HG02840 (cell line): ENCODE measurements around the gene MCCD1.
"Not testable (repeated sequence)": the region's sequence is repeated elsewhere in the genome, so short reads cannot be mapped to it uniquely, and the experiment has no call there.

Source experiments
- ATAC-seq: cut with Tn5 transposase; IDR thresholded peaks from one replicate; pipeline ENCODE4 v1.9.1; 2021; ENCODE audit warnings: mild to moderate bottlenecking, moderate library complexity, moderate number of reproducible peaks; ENCODE audit not compliant: unreplicated experiment, low FRiP score

Gene MCCD1

DNA sequence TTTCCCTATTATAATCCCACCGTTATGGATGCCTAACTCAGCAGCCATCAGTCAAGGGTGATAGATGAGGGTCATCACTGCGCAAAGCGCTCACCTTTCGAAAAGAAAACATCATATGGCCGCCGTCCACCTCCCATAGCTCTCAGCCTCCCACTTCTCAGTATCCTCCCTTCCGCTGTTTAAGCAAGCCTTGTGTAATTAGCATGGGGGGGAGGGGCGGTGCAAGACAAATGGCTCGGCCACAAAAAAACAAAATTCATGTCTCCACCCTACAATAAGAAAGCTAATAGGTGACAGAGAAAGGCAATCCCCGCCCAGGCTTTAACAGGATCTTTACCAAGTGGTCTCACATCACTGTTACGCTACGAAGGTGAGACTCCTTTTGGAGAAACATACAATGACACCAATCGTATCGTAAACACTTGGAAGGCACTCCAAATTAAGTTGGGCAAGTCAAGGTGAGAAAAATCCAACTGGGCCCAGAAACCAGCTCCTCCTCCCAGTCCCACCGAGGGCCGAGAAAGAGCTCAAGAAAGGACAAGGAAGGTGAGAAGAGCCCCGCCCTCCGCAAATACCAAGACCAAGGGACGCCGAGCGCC, 12.4 kb downstream of the MCCD1 start:
- peak; percentile 7 for ATAC-seq

- ATAC-seq = peak; percentile 85
Observed at GRCh38 chr6:31541658-31542521, 13.1 kb downstream of the MCCD1 start, which contains the start of gene DDX39B. Gene DDX39B (minus strand): TSS chr6:31542003. CDS start chr6:31540532, 1,471 bp downstream.

DNA sequence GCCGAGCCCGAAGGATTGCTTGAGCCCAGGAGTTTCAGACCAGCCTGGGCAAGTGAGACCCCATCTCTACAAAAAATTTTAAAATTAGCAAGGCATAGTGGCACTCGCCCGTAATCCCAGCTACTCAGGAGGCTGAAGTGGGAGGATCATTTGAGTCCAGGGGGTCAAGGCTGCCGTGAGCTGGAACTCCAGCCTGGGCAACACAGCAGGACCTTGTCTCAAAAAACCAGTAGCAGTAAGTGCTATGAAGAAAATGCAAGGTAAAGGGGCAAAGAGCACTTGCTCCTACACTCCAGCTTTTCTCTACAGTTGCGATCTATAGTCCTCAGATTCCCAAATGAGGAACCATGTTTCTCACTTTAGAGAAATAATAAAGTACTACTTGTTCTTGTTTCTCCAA, 14.9 kb downstream of the MCCD1 start:
- no peak for ATAC-seq

DNA sequence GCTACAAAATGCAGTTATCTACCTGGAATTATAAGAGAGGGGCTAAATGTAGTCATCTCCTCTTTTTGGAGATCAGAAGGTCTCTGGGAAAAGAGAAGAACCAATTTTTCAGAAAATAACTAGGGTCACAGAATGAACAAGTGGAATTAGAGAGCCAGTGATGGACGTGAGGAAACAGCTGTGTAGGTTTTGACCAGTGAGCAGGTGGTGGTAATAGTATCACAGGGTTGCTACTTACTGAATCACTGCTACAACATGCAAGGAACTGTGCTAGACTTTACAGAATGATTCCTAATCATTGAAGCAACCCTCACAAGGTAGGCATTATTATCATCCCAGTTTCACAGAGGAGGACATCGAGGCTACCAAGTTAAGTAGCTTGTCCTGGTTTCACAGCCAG, 15.9 kb downstream of the MCCD1 start:
- no peak for ATAC-seq

GRCh38 chr6:31545291-31545690, 16.5 kb downstream of the MCCD1 start:
- no peak for ATAC-seq

DNA sequence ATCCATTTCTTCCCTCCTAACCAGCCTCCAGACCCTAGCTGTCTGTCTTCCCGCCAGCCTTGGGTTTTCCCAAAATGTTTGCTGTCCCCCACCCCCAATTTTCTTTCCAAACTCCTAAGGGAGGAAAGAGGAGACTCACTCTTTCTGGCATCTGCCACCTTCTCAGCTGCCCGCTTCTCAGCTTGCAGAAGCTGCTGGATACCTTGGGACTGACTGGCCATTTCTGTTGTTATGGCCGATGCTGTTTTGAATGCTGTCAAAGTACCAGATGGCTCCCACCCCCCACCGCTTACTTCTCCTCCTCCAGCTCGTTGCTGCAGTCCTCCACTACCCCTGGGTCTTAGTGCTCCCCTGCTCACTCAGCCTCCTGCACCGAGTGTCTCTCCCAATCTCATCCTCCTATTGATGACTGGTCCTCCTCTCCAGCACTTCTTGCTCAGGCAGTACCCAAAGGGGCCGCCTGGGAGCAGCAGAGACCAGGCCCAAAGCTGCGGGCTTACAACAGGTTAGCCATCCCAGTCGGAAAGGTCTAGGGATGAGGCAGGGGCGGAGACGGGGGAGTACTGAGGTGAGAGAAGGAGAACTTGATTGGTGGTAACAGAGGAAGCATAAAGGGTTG, 17.7 kb downstream of the MCCD1 start, which contains the start of gene ATP6V1G2:
Gene ATP6V1G2 (minus strand): TSS at position 270 of the 619 bp plus-strand sequence. CDS start 49 bp downstream, at position 221.
- ATAC-seq = no peak

DNA sequence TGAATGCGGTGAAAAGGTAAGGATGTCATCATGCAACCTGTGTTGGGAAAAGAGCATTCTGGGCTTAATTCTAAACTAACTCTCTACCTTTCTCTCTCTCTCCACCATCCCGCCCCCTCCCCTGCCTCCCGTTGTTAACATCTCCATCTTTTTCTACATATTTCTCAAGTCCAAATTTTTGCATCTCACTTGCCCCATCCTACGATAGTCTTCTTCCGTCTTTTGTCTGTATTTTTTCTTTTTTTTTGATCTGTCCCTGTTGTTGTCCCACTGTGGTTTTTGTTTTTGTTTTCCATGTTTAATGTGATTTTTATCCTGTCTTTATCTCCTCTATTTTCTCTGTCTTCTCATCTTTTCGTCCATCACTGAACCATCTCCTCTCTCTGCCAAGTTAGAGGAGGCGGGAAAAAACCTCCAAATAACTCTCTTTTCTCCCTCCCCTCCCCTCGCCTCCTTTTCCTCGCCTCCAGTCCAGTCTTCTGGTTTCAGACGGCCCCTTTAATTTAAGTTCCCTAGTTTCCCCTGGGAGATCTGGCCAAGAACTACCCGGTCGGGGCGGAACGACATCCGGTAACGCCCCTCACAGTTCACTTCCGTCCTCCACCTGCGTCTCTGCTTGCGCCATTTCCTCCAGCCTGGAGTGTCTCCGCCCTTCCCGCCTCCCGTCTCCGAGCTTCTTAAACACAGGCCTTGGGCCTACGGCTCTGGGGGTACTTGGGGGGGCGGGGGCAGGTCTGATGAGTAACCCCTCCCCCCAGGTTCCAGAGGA, 18.4 kb downstream of the MCCD1 start, which contains the start of gene NFKBIL1:
Gene NFKBIL1 (plus strand): TSS at position 651 of the 769 bp plus-strand sequence. CDS start 87 bp downstream, at position 738.
- ATAC-seq = peak; percentile 72

- no peak for ATAC-seq
Observed at GRCh38 chr6:31547727-31548543, 19.2 kb downstream of the MCCD1 start.

DNA sequence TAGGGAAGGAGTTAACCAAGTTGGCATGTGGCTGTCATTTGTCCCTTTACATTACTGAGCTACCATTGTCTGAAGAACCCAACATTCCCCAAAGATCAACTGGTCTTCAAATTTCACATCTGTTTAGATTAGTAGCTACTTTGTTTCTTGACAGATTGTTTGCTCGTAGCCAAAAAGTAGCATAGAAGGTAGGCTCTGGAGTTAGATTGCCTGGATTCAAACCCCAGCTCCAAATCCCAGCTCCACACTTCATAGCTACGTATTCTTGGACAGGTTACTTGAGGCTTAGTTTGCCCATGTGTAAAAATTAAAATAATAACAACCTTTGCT, 19.7 kb downstream of the MCCD1 start:
- ATAC-seq = no peak

GRCh38 chr6:31551371-31551770, 22.6 kb downstream of the MCCD1 start:
- not testable (repeated sequence) for ATAC-seq

DNA sequence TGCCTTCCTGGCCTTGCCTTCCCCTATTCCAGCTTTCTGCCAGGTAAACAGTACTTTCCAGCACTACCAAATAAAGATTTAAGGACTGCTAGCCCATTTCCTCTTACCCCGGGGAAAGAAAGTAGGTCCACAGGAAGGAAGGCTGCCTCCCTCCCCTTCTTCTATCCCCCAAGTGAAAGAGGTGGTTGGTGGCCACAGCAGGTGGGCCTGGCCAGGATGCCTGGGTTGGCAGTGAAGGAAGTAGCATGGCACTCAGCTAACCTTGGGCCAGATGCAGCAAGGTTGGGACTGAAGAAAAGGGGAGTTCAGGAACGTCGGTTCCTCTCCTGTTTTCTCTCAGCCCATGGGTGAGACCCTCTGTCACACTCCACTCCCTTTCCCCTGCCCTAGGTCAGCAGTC, 27.5 kb downstream of the MCCD1 start:
- no peak for ATAC-seq

- no peak for ATAC-seq
Observed at GRCh38 chr6:31557443-31558317, 28.9 kb downstream of the MCCD1 start.

GRCh38 chr6:31558318-31558625, 29.5 kb downstream of the MCCD1 start:
- ATAC-seq = no peak

DNA sequence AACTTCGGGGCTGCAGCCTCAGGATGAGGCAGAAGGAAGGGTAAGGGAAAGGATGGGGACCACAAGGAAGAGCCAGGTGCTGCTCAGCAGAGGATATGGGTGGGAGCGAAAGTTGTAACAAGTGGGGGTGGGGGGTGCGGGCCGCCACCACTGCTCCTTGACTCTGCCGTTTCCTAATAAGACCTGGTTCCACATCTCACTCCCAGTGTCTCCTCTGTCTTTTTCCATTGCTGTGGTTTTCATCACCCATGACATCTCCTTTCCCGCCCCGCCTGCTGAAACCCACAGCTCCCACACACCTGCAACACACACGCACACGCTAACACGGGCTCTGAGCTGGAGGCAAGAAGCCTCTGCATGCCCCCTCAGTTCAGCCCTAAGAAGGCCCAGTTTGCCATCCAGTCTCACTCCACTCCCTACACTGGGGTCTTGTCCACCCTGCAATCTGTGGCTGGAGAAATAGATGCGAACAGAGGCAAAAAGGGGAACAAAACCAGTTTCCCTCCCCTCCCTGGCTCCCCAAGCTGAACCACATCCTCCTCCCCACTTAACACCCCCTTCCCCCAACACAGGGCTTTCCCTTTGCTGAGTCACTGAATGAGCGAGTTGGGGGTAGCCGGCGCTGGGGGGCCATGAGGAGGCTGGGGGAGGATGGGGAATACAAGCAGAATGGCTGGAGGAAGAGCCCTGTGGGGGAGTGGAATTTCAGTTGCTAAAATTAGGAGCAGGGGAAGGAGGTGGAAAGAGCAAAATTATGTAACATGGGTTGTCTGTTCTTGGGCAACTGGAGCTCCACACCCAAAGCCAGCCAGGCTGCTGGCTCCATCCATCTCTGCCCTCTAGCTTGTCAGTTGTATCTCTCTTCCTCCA, 30.1 kb downstream of the MCCD1 start:
- no peak for ATAC-seq

- no peak for ATAC-seq
Observed at GRCh38 chr6:31559606-31559957, 30.8 kb downstream of the MCCD1 start.

DNA sequence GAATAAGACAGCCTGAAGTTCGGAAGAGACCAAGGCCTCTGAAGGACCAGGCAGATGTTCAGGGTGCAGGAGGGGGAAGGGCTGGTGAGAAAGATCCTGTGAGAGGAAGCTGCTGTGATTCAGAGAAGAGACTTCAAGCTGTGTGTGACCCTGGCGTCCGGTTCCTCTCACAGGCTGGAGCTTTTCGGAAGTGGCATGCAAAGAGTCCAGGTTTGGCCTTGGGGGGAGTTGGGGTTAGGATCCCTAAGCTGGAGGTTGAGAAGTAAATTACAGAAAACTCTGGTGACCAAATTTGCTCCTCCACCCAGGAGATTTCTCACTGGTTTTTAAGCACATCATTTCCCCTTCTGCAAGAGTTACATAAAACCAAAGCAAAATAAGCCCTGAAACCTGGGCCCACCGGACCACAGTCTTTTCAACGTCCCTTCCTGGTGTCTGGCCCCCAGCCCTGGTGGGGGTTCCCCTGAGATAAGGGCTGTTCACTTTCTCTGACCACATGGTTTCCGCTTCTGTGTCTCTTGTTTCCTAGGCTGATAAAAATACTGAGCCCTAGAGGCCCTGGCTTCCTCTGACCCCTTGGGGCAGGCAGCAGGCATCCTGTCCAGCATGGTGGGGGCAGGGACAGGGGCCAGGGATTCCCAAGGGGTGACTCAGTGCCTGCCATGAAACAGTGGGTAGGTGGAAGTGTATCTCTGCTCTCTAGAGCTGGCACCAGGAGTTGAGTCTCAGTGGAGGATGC, 31.4 kb downstream of the MCCD1 start:
- peak; percentile 71 for ATAC-seq

- ATAC-seq = no peak
Observed at GRCh38 chr6:31560697-31561058, 31.9 kb downstream of the MCCD1 start.
